ENCODE data around the gene TNIK. TPM values are rescaled to one million over a fixed set of nuclear protein-coding genes. Genes with fewer than 3 reads are reported as not detected.
A peak's percentile ranks its signal among the peaks of the same experiment; 100 is the strongest.

TNIK gene
- total RNA-seq, 1 experiment from 2014 or later = 5.5 TPM

- no peak for DNase-seq (ENCODE audit: low spot score)
Measured at GRCh38 chr3:171189394-171190080, 270.7 kb downstream of the TNIK start.

- peak; percentile 43 for DNase-seq (ENCODE audit: low spot score)
Measured at GRCh38 chr3:171187706-171188290, 272.4 kb downstream of the TNIK start.

- no peak for DNase-seq (ENCODE audit: low spot score)
Measured at GRCh38 chr3:171186817-171187500, 273.2 kb downstream of the TNIK start.

GRCh38 chr3:171186383-171186782 lies 273.8 kb downstream of the TNIK start:
- no peak for DNase-seq (ENCODE audit: low spot score)

- DNase-seq (ENCODE audit: low spot score) = no peak
Measured at GRCh38 chr3:171185959-171186358, 274.2 kb downstream of the TNIK start.

- DNase-seq (ENCODE audit: low spot score) = no peak
Measured at GRCh38 chr3:171184372-171184771, 275.8 kb downstream of the TNIK start.

- peak; percentile 43 for DNase-seq (ENCODE audit: low spot score)
Measured at GRCh38 chr3:171183042-171183441, 277.2 kb downstream of the TNIK start.

- DNase-seq (ENCODE audit: low spot score) = no peak
Measured at GRCh38 chr3:171181907-171182690, 278.1 kb downstream of the TNIK start.

GRCh38 chr3:171178714-171179113 lies 281.5 kb downstream of the TNIK start:
- DNase-seq (ENCODE audit: low spot score) = no peak

GRCh38 chr3:171177553-171177952 lies 282.7 kb downstream of the TNIK start:
- no peak for DNase-seq (ENCODE audit: low spot score)

GRCh38 chr3:171177056-171177455 lies 283.1 kb downstream of the TNIK start:
- DNase-seq (ENCODE audit: low spot score) = no peak

- no peak for DNase-seq (ENCODE audit: low spot score)
Measured at GRCh38 chr3:171176244-171176933, 283.8 kb downstream of the TNIK start.

- DNase-seq (ENCODE audit: low spot score) = no peak
Measured at GRCh38 chr3:171175741-171176234, 284.4 kb downstream of the TNIK start.

- no peak for DNase-seq (ENCODE audit: low spot score)
Measured at GRCh38 chr3:171173736-171174135, 286.5 kb downstream of the TNIK start.

- no peak for DNase-seq (ENCODE audit: low spot score)
Measured at GRCh38 chr3:171172070-171172469, 288.1 kb downstream of the TNIK start.

GRCh38 chr3:171169866-171170265 lies 290.3 kb downstream of the TNIK start:
- DNase-seq (ENCODE audit: low spot score) = no peak

GRCh38 chr3:171169443-171169842 lies 290.8 kb downstream of the TNIK start:
- DNase-seq (ENCODE audit: low spot score) = no peak

- DNase-seq (ENCODE audit: low spot score) = no peak
Measured at GRCh38 chr3:171168551-171168950, 291.7 kb downstream of the TNIK start.

- DNase-seq (ENCODE audit: low spot score) = peak; percentile 67
Measured at GRCh38 chr3:171168086-171168485, 292.1 kb downstream of the TNIK start.

GRCh38 chr3:171165983-171166382 lies 294.2 kb downstream of the TNIK start:
- DNase-seq (ENCODE audit: low spot score) = no peak

GRCh38 chr3:171165499-171165921 lies 294.7 kb downstream of the TNIK start:
- no peak for DNase-seq (ENCODE audit: low spot score)

Data from H4 (cell line).